Liver (tissue), 9 donors: ENCODE results near the gene TOP1. TPM values are rescaled to one million over a fixed set of nuclear protein-coding genes. Genes with fewer than 3 reads are reported as not detected.

ENCODE experiments used
- DNase-seq: peaks from one replicate; pipeline ENCODE4 v3.0.0-alpha.2; 2017; ENCODE audit warnings: low spot score
- H3K27ac ChIP-seq, 2 donors: one replicate each; pipeline ENCODE4 v1.7.0; 2013; ENCODE audit warnings: inconsistent platforms in 2 of 2, low read length in 2 of 2, control low read depth in 1 of 2, low read depth in 1 of 2, mild to moderate bottlenecking in 1 of 2
- H3K27me3 ChIP-seq, 4 donors: one replicate each; pipeline versions ENCODE4 v1.6.1 to v1.7.0; 2013; ENCODE audit warnings: low read length in 3 of 4, inconsistent platforms in 1 of 4, mild to moderate bottlenecking in 1 of 4, moderate library complexity in 1 of 4; ENCODE audit not compliant: control insufficient read depth in 4 of 4, insufficient read depth in 4 of 4
- H3K36me3 ChIP-seq, 4 donors: one replicate each; pipeline versions ENCODE4 v1.6.1 to v1.7.0; 2013; ENCODE audit warnings: low read length in 3 of 4, mild to moderate bottlenecking in 3 of 4, low read depth in 1 of 4, moderate library complexity in 1 of 4; ENCODE audit not compliant: control insufficient read depth in 4 of 4, insufficient read depth in 3 of 4
- H3K4me1 ChIP-seq, 4 donors: one replicate each; pipeline versions ENCODE4 v1.6.1 to v1.7.0; 2013; ENCODE audit warnings: low read length in 3 of 4, mild to moderate bottlenecking in 3 of 4, moderate library complexity in 1 of 4; ENCODE audit not compliant: control insufficient read depth in 4 of 4, insufficient read depth in 4 of 4
- H3K4me3 ChIP-seq, 3 donors: one replicate each; pipeline versions ENCODE4 v1.6.1 to v1.7.0; 2013; ENCODE audit warnings: low read length in 3 of 3, control low read depth in 1 of 3, low read depth in 1 of 3, mild to moderate bottlenecking in 1 of 3
- H3K9ac ChIP-seq, 2 donors: one replicate each; pipeline ENCODE4 v1.7.0; 2013; ENCODE audit warnings: low read length in 2 of 2, mild to moderate bottlenecking in 2 of 2, moderate library complexity in 2 of 2, control low read depth in 1 of 2, low read depth in 1 of 2
- H3K9me3 ChIP-seq, 4 donors: one replicate each; pipeline versions ENCODE4 v1.6.1 to v1.7.0; 2013; ENCODE audit warnings: low read length in 3 of 4; ENCODE audit not compliant: control insufficient read depth in 4 of 4
- CTCF ChIP-seq: fragments of 150-350 bp; IDR thresholded peaks from 2 replicates; pipeline ENCODE4 v1.5.1; 2017; ENCODE audit warnings: improper control_type of control experiment, low read depth, low read length; ENCODE audit not compliant: missing input control
- FOXA1 ChIP-seq: IDR thresholded peaks from 2 replicates; pipeline ENCODE4 v1.6.1; 2016; ENCODE audit warnings: antibody characterized with exemption
- GABPA ChIP-seq, 2 donors: IDR thresholded peaks in 1 of 2; conservative IDR thresholded peaks in 1 of 2; 2 replicates each; pipeline ENCODE4 v1.6.1; 2016; ENCODE audit warnings: antibody characterized with exemption in 2 of 2, mild to moderate bottlenecking in 1 of 2, moderate library complexity in 1 of 2
- HNF4A ChIP-seq, 2 donors: conservative IDR thresholded peaks; 2 replicates each; pipeline ENCODE4 v1.6.1; 2016; ENCODE audit warnings: antibody characterized with exemption in 2 of 2, mild to moderate bottlenecking in 2 of 2
- HNF4G ChIP-seq: IDR thresholded peaks from 2 replicates; pipeline ENCODE4 v1.6.1; 2016; ENCODE audit warnings: antibody characterized with exemption
- JUND ChIP-seq, 2 donors: IDR thresholded peaks; 2 replicates each; pipeline ENCODE4 v1.6.1; 2016; ENCODE audit warnings: antibody characterized with exemption in 2 of 2
- NR2F2 ChIP-seq: IDR thresholded peaks from 2 replicates; pipeline ENCODE4 v1.6.1; 2016; ENCODE audit warnings: antibody characterized with exemption
- TAF1 ChIP-seq: conservative IDR thresholded peaks from 2 replicates; pipeline ENCODE4 v1.6.1; 2016; ENCODE audit warnings: antibody characterized with exemption, mild to moderate bottlenecking
- WGBS: extraction: QIAGEN DNeasy Blood & Tissue Kit; methylation state at CpG from one replicate; pipeline ENCODE4 v1.1.7; 2013; 5-methylcytosine and 5-hydroxymethylcytosine counted together
- polyA plus RNA-seq, 2 donors: library from polyadenylated mRNA; stranded (reverse) in 1 of 2; unstranded in 1 of 2; fragments of 200-250 nt in 1 of 2; fragments of >200 nt in 1 of 2; fragmentation: Nextera tagmentation in 1 of 2; extraction: Ambion mirVana in 1 of 2; gene quantifications; one replicate each; pipeline versions ENCODE4 v1.2.1 to v1.2.3, GENCODE V29; 2013 to 2015
- total RNA-seq, 2 donors: library from RNA; depleted of rRNA; stranded (reverse); fragments of >200 nt; gene quantifications; one replicate each; pipeline ENCODE4 v1.2.3, GENCODE V29; 2014
- TF ChIP-seq, protein P1 (sequence below): IDR thresholded peaks from 2 replicates; pipeline ENCODE4 v1.6.1; 2016; ENCODE audit warnings: antibody characterized with exemption, mild to moderate bottlenecking
- TF ChIP-seq, protein P2 (sequence below): IDR thresholded peaks from 2 replicates; pipeline ENCODE4 v1.6.1; 2016; ENCODE audit warnings: antibody characterized with exemption
- donor health status: healthy.
- donor health status: healthy.
- donor health status: healthy.
- donor health status: healthy.
- donor health status: healthy.

Gene TOP1
- total and polyA plus RNA-seq, 4 donors: 13.7 to 62.1 (median 19.4) TPM

GRCh38 chr20:41150664-41151063 lies 122.0 kb downstream of the TOP1 start:
- Histone ChIP-seq H3K4me1 (peaks cover 0 to 6% (median 3%) of the 10 kb centered on the region in 4 donors), H3K9me3 (no peaks in the 10 kb centered on the region), H3K27ac (no peak overlapping the region), H3K4me3 (no peak overlapping the region), H3K27me3 (no peaks in the 10 kb centered on the region), H3K9ac (no peak overlapping the region), H3K36me3 (no peaks in the 10 kb centered on the region)
- TF ChIP-seq NR2F2 (peak; percentile 28), GABPA (IDR thresholded peaks at IDR 0.05 in 1 of 2, conservative IDR thresholded peaks at IDR 0.05 in 1 of 2) (no peak), FOXA1 (no peak)
- DNase-seq: no peak
- 68% methylated on average over 3 of the region's 3 CpGs for WGBS

- no peak for TF ChIP-seq HNF4G
- no peak for TF ChIP-seq CTCF
- TF ChIP-seq, protein P1, sequence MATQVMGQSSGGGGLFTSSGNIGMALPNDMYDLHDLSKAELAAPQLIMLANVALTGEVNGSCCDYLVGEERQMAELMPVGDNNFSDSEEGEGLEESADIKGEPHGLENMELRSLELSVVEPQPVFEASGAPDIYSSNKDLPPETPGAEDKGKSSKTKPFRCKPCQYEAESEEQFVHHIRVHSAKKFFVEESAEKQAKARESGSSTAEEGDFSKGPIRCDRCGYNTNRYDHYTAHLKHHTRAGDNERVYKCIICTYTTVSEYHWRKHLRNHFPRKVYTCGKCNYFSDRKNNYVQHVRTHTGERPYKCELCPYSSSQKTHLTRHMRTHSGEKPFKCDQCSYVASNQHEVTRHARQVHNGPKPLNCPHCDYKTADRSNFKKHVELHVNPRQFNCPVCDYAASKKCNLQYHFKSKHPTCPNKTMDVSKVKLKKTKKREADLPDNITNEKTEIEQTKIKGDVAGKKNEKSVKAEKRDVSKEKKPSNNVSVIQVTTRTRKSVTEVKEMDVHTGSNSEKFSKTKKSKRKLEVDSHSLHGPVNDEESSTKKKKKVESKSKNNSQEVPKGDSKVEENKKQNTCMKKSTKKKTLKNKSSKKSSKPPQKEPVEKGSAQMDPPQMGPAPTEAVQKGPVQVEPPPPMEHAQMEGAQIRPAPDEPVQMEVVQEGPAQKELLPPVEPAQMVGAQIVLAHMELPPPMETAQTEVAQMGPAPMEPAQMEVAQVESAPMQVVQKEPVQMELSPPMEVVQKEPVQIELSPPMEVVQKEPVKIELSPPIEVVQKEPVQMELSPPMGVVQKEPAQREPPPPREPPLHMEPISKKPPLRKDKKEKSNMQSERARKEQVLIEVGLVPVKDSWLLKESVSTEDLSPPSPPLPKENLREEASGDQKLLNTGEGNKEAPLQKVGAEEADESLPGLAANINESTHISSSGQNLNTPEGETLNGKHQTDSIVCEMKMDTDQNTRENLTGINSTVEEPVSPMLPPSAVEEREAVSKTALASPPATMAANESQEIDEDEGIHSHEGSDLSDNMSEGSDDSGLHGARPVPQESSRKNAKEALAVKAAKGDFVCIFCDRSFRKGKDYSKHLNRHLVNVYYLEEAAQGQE: no peak
- TF ChIP-seq NR2F2: no peak
- no peak for TF ChIP-seq HNF4A (conservative IDR thresholded peaks at IDR 0.05)
- TF ChIP-seq JUND (IDR thresholded peaks at IDR 0.05): no peak
- TF ChIP-seq TAF1: no peak
- TF ChIP-seq GABPA (IDR thresholded peaks at IDR 0.05 in 1 of 2, conservative IDR thresholded peaks at IDR 0.05 in 1 of 2): no peak
- TF ChIP-seq, protein P2, sequence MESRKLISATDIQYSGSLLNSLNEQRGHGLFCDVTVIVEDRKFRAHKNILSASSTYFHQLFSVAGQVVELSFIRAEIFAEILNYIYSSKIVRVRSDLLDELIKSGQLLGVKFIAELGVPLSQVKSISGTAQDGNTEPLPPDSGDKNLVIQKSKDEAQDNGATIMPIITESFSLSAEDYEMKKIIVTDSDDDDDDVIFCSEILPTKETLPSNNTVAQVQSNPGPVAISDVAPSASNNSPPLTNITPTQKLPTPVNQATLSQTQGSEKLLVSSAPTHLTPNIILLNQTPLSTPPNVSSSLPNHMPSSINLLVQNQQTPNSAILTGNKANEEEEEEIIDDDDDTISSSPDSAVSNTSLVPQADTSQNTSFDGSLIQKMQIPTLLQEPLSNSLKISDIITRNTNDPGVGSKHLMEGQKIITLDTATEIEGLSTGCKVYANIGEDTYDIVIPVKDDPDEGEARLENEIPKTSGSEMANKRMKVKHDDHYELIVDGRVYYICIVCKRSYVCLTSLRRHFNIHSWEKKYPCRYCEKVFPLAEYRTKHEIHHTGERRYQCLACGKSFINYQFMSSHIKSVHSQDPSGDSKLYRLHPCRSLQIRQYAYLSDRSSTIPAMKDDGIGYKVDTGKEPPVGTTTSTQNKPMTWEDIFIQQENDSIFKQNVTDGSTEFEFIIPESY: no peak
- no peak for DNase-seq
- Histone ChIP-seq H3K4me1 (peaks cover 0 to 4% (median 2%) of the 10 kb centered on the region in 4 donors), H3K27ac (no peak overlapping the region), H3K4me3 (no peak overlapping the region), H3K27me3 (no peaks in the 10 kb centered on the region), H3K9ac (no peak overlapping the region), H3K9me3 (no peaks in the 10 kb centered on the region), H3K36me3 (no peaks in the 10 kb centered on the region)
- 97% methylated on average over 5 of the region's 5 CpGs for WGBS
These were observed 122.7 kb downstream of the TOP1 start for GRCh38 chr20:41151134-41151869.
